ENCODE measurements around the gene WDFY3.

DNA sequence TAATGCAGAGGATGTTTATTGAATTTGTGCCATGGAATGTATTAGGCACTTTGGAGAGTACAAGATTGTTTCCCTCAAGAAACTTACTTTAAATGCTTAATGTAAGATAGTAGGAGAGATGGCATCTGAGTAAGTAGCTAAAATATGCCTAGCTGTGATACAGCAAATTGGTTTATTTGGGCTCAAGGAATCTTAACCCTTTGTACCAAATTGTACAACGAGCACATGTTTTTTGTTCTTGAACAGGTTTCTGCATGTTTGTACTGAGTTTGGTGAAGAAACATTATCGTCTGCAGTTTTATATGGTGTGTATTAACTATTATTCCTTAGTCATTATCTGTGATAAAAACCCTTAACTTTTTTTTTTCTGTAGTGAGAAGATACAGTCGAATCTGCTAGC is 334.9 kb downstream of the WDFY3 start:
- TF ChIP-seq, protein P1, sequence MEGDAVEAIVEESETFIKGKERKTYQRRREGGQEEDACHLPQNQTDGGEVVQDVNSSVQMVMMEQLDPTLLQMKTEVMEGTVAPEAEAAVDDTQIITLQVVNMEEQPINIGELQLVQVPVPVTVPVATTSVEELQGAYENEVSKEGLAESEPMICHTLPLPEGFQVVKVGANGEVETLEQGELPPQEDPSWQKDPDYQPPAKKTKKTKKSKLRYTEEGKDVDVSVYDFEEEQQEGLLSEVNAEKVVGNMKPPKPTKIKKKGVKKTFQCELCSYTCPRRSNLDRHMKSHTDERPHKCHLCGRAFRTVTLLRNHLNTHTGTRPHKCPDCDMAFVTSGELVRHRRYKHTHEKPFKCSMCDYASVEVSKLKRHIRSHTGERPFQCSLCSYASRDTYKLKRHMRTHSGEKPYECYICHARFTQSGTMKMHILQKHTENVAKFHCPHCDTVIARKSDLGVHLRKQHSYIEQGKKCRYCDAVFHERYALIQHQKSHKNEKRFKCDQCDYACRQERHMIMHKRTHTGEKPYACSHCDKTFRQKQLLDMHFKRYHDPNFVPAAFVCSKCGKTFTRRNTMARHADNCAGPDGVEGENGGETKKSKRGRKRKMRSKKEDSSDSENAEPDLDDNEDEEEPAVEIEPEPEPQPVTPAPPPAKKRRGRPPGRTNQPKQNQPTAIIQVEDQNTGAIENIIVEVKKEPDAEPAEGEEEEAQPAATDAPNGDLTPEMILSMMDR (conservative IDR thresholded peaks at IDR 0.05; ENCODE audit: low read depth, low read length): no peak
- TF ChIP-seq BHLHE40 (IDR thresholded peaks at IDR 0.05; ENCODE audit: low read depth, low read length) (no peak), POLR2A (IDR thresholded peaks at IDR 0.05; ENCODE audit: low read depth, low read length) (no peak)
